Cardiac fibroblast (primary cell): ENCODE measurements around the gene AGRN.
"Not testable (repeated sequence)": the region's sequence is repeated elsewhere in the genome, so short reads cannot be mapped to it uniquely, and the experiment has no call there.

ENCODE experiments used
- DNase-seq, 2 donors: peaks; one replicate each; pipeline versions ENCODE4 v3.0.0 to v3.0.0-alpha.2; 2010; ENCODE audit warnings: low read depth in 2 of 2
- H3K4me3 ChIP-seq, 2 donors: replicated peaks in 1 of 2; 1 replicate in 1 of 2; 2 replicates in 1 of 2; pipeline ENCODE4 v1.5.1; 2011; ENCODE audit warnings: low read depth in 2 of 2, low read length in 2 of 2, mild to moderate bottlenecking in 2 of 2, moderate library complexity in 1 of 2
- TF ChIP-seq, protein P1 (sequence below): IDR thresholded peaks from one replicate; pipeline ENCODE4 v1.5.1; 2011; ENCODE audit warnings: low read depth, mild to moderate bottlenecking, low read length, inconsistent platforms

Gene AGRN

DNA sequence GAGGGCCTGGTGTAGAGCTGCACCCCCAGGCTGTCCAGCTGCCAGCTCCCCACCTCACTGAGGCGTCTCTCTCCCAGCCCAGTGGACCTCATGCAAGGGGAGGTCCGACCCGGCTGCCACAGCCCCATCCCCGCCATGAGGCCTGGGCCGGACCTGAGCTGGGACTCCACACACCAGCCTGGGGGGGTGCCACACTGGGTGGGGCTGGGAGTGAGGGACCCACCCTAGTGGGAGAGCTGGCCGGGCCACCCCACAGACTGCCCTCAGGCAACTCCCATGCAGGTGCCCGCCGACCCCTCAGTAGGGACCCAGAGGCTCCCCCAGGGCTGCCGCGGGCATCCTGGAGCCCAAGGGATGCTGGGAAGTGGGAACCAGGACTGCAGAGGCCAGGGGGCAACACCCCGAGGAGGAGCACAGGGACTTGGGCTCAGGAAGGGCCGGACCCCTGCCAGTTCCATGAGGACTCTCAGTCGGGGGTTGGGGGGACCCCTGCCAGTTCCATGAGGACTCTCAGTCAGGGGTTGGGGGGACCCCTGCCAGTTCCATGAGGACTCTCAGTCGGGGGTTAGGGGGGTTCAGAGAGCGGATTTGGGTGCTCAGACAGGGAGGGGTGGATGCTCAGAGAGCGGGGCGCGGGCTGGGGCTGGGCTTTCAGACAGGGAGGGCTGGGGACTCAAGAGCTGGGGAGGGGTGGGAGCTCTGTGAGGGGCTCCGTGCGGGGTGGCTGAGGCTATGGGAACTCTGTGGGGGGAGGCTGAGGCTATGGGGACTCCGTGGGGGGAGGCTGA is 55.4 kb downstream of the AGRN start:
- no peak overlapping the region for H3K4me3 ChIP-seq
- TF ChIP-seq, protein P1, sequence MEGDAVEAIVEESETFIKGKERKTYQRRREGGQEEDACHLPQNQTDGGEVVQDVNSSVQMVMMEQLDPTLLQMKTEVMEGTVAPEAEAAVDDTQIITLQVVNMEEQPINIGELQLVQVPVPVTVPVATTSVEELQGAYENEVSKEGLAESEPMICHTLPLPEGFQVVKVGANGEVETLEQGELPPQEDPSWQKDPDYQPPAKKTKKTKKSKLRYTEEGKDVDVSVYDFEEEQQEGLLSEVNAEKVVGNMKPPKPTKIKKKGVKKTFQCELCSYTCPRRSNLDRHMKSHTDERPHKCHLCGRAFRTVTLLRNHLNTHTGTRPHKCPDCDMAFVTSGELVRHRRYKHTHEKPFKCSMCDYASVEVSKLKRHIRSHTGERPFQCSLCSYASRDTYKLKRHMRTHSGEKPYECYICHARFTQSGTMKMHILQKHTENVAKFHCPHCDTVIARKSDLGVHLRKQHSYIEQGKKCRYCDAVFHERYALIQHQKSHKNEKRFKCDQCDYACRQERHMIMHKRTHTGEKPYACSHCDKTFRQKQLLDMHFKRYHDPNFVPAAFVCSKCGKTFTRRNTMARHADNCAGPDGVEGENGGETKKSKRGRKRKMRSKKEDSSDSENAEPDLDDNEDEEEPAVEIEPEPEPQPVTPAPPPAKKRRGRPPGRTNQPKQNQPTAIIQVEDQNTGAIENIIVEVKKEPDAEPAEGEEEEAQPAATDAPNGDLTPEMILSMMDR, result no peak
- no peak for DNase-seq

- H3K4me3 ChIP-seq, DNase-seq: not testable (repeated sequence)
Measured at GRCh38 chr1:1077396-1077795, 57.5 kb downstream of the AGRN start.

- DNase-seq, result peak; percentile 81 to 84
- H3K4me3 ChIP-seq, result peak overlapping the region; percentile 22 to 23
- TF ChIP-seq, protein P1, result no peak
Measured at GRCh38 chr1:1079408-1080121, 59.6 kb downstream of the AGRN start.

DNA sequence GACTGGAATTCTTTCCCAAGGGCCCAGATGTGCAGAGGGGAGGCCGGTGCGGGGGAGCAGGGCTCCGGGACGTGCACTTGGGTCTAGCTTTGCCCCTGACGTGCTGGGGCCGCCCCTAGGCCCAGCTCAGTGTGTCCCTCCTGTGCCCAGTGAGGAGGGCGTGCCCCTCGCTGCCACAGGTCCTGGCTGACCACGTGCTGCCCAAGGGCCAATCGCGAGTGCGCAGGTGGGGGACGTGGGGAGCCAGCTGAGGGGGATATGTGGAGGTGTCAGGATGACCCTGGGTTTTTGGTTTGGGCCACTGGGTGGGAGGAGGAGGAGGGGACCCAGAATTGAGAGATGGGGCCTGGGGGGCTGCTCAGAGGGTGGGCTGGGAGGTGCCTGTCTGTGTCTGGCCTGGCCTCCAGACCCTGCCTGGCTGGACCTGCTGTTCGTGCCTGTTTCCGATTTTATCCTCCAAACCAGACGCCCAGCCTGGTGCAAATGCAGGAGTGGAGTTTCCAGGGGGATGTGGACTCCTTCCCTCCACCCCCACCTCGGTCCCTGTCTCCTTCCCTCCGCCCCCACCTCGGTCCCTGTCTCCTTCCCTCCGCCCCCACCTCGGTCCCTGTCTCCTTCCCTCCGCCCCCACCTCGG is 60.3 kb downstream of the AGRN start:
- DNase-seq, result peak; percentile 33 to 57
- peak overlapping the region; percentile 22 to 23 for H3K4me3 ChIP-seq
- TF ChIP-seq, protein P1, result no peak

DNA sequence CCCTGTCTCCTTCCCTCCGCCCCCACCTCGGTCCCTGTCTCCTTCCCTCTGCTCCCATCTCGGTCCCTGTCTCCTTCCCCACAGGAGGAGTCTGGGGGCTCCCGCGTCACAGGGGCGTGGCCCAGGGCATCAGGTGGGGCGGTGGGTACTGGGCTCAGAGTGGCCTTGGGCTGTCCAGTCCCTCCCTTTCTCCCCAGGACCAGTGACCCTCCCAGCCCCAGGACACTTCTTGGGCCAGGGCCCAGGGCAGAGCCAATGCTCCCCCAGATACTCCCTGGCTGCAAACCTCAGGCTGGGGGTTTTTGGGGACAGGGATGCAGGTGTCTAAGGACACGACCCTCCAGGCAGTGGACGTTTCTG is 61.0 kb downstream of the AGRN start:
- TF ChIP-seq, protein P1, result no peak
- DNase-seq, result no peak
- no peak overlapping the region for H3K4me3 ChIP-seq

- TF ChIP-seq, protein P1, result no peak
- no peak for DNase-seq
- no peak overlapping the region for H3K4me3 ChIP-seq
Measured at GRCh38 chr1:1081311-1082238, 61.7 kb downstream of the AGRN start.
